ENCODE results near the gene CENPA. TPM values are rescaled to one million over a fixed set of nuclear protein-coding genes. Genes with fewer than 3 reads are reported as not detected.

CENPA gene
- polyA plus RNA-seq, 1 of the 3 experiments (the other 2 are of a cell fraction) = 19.5 TPM

DNA sequence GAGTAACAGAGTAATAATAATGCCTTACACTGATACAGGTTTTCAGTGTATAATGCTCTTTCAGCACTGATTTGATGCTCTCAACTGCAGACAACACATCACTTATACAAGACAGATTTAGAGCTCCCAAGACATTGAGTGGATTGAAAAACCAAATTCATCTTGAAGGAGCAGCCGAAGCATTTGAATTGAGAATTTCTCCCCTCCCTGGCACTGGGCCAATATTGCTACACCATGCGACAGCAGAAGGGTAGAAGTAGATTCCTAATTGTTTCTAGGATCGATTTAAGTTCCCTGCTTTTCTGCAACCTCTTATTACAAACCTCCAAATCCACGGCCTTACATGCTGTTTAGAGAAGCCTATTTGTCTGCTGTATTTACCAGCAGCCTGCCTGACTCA lies 15.5 kb downstream of the CENPA start:
- CTCF ChIA-PET = no interaction called here
- Histone ChIP-seq H3K9me2 (no peaks in the 10 kb centered on the region), H4K20me1 (ENCODE audit: insufficient read depth) (no peaks in the 10 kb centered on the region)

GRCh38 chr2:26801796-26802195 lies 15.9 kb downstream of the CENPA start:
- no peaks in the 10 kb centered on the region for H3K9me3 ChIP-seq
- H3K79me2 ChIP-seq (ENCODE audit: insufficient read depth) = no peaks in the 10 kb centered on the region
- no peak overlapping the region for H2AFZ ChIP-seq (ENCODE audit: low read depth)
- ChIA-PET CTCF (no interaction called here), POLR2A (no interaction called here)
- H3F3A ChIP-seq (replicated peaks; ENCODE audit: insufficient read depth) = peaks cover 16% of the 10 kb centered on the region
- TF ChIP-seq CHD2 (IDR thresholded peaks at IDR 0.05; ENCODE audit: low read length, partially characterized antibody) (no peak), MXI1 (IDR thresholded peaks at IDR 0.05; ENCODE audit: low read depth, low read length) (no peak), TCF12 (IDR thresholded peaks at IDR 0.05) (no peak), ZBTB33 (IDR thresholded peaks at IDR 0.05; ENCODE audit: borderline replicate concordance, low read depth) (no peak), NFIC (IDR thresholded peaks at IDR 0.05; ENCODE audit: borderline replicate concordance) (no peak)
- no peak overlapping the region for H3K27ac ChIP-seq (ENCODE audit: low read depth in 2 of 2, low read length in 1 of 2)
- H3K9me2 ChIP-seq = no peaks in the 10 kb centered on the region
- H3K4me2 ChIP-seq = no peak overlapping the region
- WGBS (ENCODE audit: low lambda C conversion rate) = 93% methylated on average over 7 of the region's 7 CpGs
- no peak overlapping the region for H3K9ac ChIP-seq
- H4K20me1 ChIP-seq (ENCODE audit: insufficient read depth) = no peaks in the 10 kb centered on the region
- no peaks in the 10 kb centered on the region for H3K27me3 ChIP-seq (ENCODE audit: insufficient read depth)
- H3K36me3 ChIP-seq (replicated peaks in 1 of 2; ENCODE audit: control insufficient read depth in 1 of 2, insufficient read depth in 2 of 2, low read length in 1 of 2) = peaks cover 9 to 10% of the 10 kb centered on the region in 2 experiments
- no peak overlapping the region for H3K4me3 ChIP-seq (ENCODE audit: low read depth in 2 of 2, low read length in 1 of 2)
- DNase-seq = no peak
- H3K4me1 ChIP-seq (ENCODE audit: control insufficient read depth in 1 of 2, insufficient read depth in 2 of 2, low read depth in 1 of 2, low read length in 1 of 2) = no peaks in the 10 kb centered on the region

More for the DNA sequence above, 15.5 kb downstream of the CENPA start:
- no peak overlapping the region for H3K4me3 ChIP-seq (ENCODE audit: low read depth in 2 of 2, low read length in 1 of 2)
- no peak overlapping the region for H3K27ac ChIP-seq (ENCODE audit: low read depth in 2 of 2, low read length in 1 of 2)
- 0 out of 2 replicates have a peak, but pooled peaks cover 1% of the 10 kb centered on the region for H3K79me2 ChIP-seq (ENCODE audit: insufficient read depth)
- POLR2A ChIA-PET = no interaction called here
- H3K4me1 ChIP-seq (ENCODE audit: control insufficient read depth in 1 of 2, insufficient read depth in 2 of 2, low read depth in 1 of 2, low read length in 1 of 2) = no peaks in the 10 kb centered on the region
- peaks cover 13% of the 10 kb centered on the region in 2 experiments for H3K36me3 ChIP-seq (replicated peaks in 1 of 2; ENCODE audit: control insufficient read depth in 1 of 2, insufficient read depth in 2 of 2, low read length in 1 of 2)
- no peaks in the 10 kb centered on the region for H3K9me3 ChIP-seq
- DNase-seq = no peak
- 72% methylated on average over 4 of the region's 4 CpGs for WGBS (ENCODE audit: low lambda C conversion rate)
- H3K4me2 ChIP-seq = no peak overlapping the region
- TF ChIP-seq EZH2phosphoT487 (IDR thresholded peaks at IDR 0.05; ENCODE audit: borderline replicate concordance, low read depth) = no peak
- no peak for TF ChIP-seq REST (IDR thresholded peaks at IDR 0.05; ENCODE audit: low read depth, low read length)
- peak; percentile 66 for TF ChIP-seq NFIC (IDR thresholded peaks at IDR 0.05; ENCODE audit: borderline replicate concordance)
- TF ChIP-seq, protein P1, sequence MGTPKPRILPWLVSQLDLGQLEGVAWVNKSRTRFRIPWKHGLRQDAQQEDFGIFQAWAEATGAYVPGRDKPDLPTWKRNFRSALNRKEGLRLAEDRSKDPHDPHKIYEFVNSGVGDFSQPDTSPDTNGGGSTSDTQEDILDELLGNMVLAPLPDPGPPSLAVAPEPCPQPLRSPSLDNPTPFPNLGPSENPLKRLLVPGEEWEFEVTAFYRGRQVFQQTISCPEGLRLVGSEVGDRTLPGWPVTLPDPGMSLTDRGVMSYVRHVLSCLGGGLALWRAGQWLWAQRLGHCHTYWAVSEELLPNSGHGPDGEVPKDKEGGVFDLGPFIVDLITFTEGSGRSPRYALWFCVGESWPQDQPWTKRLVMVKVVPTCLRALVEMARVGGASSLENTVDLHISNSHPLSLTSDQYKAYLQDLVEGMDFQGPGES (IDR thresholded peaks at IDR 0.05; ENCODE audit: low read depth, low read length) = no peak
- H3F3A ChIP-seq (replicated peaks; ENCODE audit: insufficient read depth) = peaks cover 20% of the 10 kb centered on the region
- H2AFZ ChIP-seq (ENCODE audit: low read depth) = no peak overlapping the region
- no peaks in the 10 kb centered on the region for H3K27me3 ChIP-seq (ENCODE audit: insufficient read depth)
- no peak overlapping the region for H3K9ac ChIP-seq

Measured in SK-N-SH (cell line).